HL-60 (cell line): ENCODE data around the gene ADIPOR2.

Experiments used
- GABPA ChIP-seq: IDR thresholded peaks from 2 replicates; pipeline ENCODE4 v1.6.1; 2012; ENCODE audit warnings: low read depth
- POLR2AphosphoS5 ChIP-seq: IDR thresholded peaks from 2 replicates; pipeline ENCODE4 v1.6.1; 2012; ENCODE audit warnings: low read depth
- SPI1 ChIP-seq: IDR thresholded peaks from 2 replicates; pipeline ENCODE4 v1.6.1; 2012; ENCODE audit warnings: low read depth, mild to moderate bottlenecking, borderline replicate concordance
- TF ChIP-seq, protein P1 (sequence below): IDR thresholded peaks from one replicate; pipeline ENCODE4 v1.5.1; 2011; ENCODE audit warnings: low read length, control low read depth, inconsistent platforms; ENCODE audit not compliant: insufficient read depth
- TF ChIP-seq, protein P2 (sequence below): IDR thresholded peaks from 2 replicates; pipeline ENCODE4 v1.6.1; 2012; ENCODE audit warnings: low read depth; ENCODE audit not compliant: insufficient replicate concordance

DNA sequence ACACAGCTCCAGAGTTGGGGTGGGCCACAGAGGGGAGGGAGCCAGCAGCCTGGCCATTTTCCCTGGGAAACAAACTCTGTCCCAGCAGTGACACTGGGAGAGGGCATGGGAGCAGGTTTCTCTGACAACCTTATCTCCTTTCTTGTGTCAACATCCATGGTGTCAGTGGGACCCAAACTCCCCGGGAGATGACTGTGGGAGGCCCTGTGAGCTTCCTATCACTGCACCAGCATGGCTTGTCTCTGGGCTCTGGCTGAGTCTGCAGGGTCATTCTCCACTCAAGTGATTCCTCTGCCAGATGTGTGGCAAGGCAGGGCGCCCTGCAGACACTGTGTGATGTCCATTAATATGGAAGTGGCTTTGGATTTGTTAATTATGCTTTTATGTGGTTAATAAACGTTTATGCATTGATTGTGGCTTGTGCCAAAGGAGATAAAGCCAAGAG lies 139.6 kb downstream of the ADIPOR2 start:
- TF ChIP-seq GABPA (no peak), SPI1 (no peak), POLR2AphosphoS5 (no peak)
- TF ChIP-seq, protein P1, sequence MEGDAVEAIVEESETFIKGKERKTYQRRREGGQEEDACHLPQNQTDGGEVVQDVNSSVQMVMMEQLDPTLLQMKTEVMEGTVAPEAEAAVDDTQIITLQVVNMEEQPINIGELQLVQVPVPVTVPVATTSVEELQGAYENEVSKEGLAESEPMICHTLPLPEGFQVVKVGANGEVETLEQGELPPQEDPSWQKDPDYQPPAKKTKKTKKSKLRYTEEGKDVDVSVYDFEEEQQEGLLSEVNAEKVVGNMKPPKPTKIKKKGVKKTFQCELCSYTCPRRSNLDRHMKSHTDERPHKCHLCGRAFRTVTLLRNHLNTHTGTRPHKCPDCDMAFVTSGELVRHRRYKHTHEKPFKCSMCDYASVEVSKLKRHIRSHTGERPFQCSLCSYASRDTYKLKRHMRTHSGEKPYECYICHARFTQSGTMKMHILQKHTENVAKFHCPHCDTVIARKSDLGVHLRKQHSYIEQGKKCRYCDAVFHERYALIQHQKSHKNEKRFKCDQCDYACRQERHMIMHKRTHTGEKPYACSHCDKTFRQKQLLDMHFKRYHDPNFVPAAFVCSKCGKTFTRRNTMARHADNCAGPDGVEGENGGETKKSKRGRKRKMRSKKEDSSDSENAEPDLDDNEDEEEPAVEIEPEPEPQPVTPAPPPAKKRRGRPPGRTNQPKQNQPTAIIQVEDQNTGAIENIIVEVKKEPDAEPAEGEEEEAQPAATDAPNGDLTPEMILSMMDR: no peak
- TF ChIP-seq, protein P2, sequence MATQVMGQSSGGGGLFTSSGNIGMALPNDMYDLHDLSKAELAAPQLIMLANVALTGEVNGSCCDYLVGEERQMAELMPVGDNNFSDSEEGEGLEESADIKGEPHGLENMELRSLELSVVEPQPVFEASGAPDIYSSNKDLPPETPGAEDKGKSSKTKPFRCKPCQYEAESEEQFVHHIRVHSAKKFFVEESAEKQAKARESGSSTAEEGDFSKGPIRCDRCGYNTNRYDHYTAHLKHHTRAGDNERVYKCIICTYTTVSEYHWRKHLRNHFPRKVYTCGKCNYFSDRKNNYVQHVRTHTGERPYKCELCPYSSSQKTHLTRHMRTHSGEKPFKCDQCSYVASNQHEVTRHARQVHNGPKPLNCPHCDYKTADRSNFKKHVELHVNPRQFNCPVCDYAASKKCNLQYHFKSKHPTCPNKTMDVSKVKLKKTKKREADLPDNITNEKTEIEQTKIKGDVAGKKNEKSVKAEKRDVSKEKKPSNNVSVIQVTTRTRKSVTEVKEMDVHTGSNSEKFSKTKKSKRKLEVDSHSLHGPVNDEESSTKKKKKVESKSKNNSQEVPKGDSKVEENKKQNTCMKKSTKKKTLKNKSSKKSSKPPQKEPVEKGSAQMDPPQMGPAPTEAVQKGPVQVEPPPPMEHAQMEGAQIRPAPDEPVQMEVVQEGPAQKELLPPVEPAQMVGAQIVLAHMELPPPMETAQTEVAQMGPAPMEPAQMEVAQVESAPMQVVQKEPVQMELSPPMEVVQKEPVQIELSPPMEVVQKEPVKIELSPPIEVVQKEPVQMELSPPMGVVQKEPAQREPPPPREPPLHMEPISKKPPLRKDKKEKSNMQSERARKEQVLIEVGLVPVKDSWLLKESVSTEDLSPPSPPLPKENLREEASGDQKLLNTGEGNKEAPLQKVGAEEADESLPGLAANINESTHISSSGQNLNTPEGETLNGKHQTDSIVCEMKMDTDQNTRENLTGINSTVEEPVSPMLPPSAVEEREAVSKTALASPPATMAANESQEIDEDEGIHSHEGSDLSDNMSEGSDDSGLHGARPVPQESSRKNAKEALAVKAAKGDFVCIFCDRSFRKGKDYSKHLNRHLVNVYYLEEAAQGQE: no peak
